Common myeloid progenitor, CD34-positive (primary cell): ENCODE data around the gene ADM2.
"Not testable (repeated sequence)": the region's sequence is repeated elsewhere in the genome, so short reads cannot be mapped to it uniquely, and the experiment has no call there.

Experiments used
- CTCF ChIA-PET: fragments of 350-600 bp; sonication (Branson Sonifier 250); formaldehyde crosslinking; loops from one replicate; lab custom pipeline; 2021; ENCODE audit warnings: antibody characterized with exemption; lab: Charles Lee
- POLR2A ChIA-PET: fragments of 350-600 bp; sonication (Branson Sonifier 250); formaldehyde crosslinking; loops from one replicate; lab custom pipeline; 2021; ENCODE audit warnings: antibody characterized with exemption; lab: Charles Lee
- DNase-seq, 3 donors: peaks; one replicate each; pipeline versions ENCODE4 v3.0.0 to v3.0.0-alpha.2; 2013
- H3K27ac ChIP-seq, 2 experiments: 1 replicate in 1 of 2; 2 replicates in 1 of 2; pipeline ENCODE4 v1.7.0; 2013; ENCODE audit warnings: inconsistent platforms in 2 of 2, low read length in 2 of 2, mild to moderate bottlenecking in 2 of 2, low read depth in 1 of 2, moderate library complexity in 1 of 2; ENCODE audit not compliant: severe bottlenecking in 2 of 2, insufficient read depth in 1 of 2, poor library complexity in 1 of 2
- H3K27me3 ChIP-seq, 5 experiments: replicated peaks in 2 of 5; 1 replicate in 3 of 5; 2 replicates in 2 of 5; pipeline versions ENCODE4 v1.6.1 to v1.7.0; 2013; ENCODE audit warnings: low read length in 4 of 5, mild to moderate bottlenecking in 2 of 5, moderate library complexity in 2 of 5, inconsistent platforms in 1 of 5; ENCODE audit not compliant: insufficient read depth in 5 of 5, control insufficient read depth in 4 of 5
- H3K36me3 ChIP-seq, 4 experiments: 1 replicate in 2 of 4; 2 replicates in 2 of 4; pipeline versions ENCODE4 v1.6.1 to v1.7.0; 2013; ENCODE audit warnings: low read length in 3 of 4, control low read depth in 1 of 4, mild to moderate bottlenecking in 1 of 4; ENCODE audit not compliant: control insufficient read depth in 4 of 4, insufficient read depth in 4 of 4
- H3K4me1 ChIP-seq, 4 experiments: 1 replicate in 3 of 4; 2 replicates in 1 of 4; pipeline versions ENCODE4 v1.6.1 to v1.7.1; 2013; ENCODE audit warnings: low read length in 3 of 4, mild to moderate bottlenecking in 3 of 4, control low read depth in 1 of 4, inconsistent platforms in 1 of 4, moderate library complexity in 1 of 4; ENCODE audit not compliant: control insufficient read depth in 4 of 4, insufficient read depth in 4 of 4; ENCODE audit errors: control extremely low read depth in 1 of 4
- H3K4me3 ChIP-seq, 7 experiments: 1 replicate in 4 of 7; 2 replicates in 3 of 7; pipeline versions ENCODE4 v1.5.1 to v1.7.0; 2013; ENCODE audit warnings: mild to moderate bottlenecking in 7 of 7, low read length in 6 of 7, moderate library complexity in 6 of 7, inconsistent platforms in 2 of 7, low read depth in 2 of 7, control low read depth in 1 of 7; ENCODE audit not compliant: insufficient read depth in 4 of 7, control insufficient read depth in 1 of 7; ENCODE audit errors: extremely low read depth in 1 of 7
- H3K9me3 ChIP-seq, 5 experiments: 1 replicate in 4 of 5; 2 replicates in 1 of 5; pipeline versions ENCODE4 v1.6.1 to v1.7.1; 2013; ENCODE audit warnings: low read length in 4 of 5, mild to moderate bottlenecking in 2 of 5, inconsistent platforms in 1 of 5, low read depth in 1 of 5, moderate library complexity in 1 of 5; ENCODE audit not compliant: control insufficient read depth in 4 of 5, insufficient read depth in 2 of 5; ENCODE audit errors: control extremely low read depth in 1 of 5
- WGBS: methylation state at CpG from one replicate; pipeline ENCODE4 v1.1.5; 2013; ENCODE audit not compliant: insufficient coverage; 5-methylcytosine and 5-hydroxymethylcytosine counted together

ADM2 gene

DNA sequence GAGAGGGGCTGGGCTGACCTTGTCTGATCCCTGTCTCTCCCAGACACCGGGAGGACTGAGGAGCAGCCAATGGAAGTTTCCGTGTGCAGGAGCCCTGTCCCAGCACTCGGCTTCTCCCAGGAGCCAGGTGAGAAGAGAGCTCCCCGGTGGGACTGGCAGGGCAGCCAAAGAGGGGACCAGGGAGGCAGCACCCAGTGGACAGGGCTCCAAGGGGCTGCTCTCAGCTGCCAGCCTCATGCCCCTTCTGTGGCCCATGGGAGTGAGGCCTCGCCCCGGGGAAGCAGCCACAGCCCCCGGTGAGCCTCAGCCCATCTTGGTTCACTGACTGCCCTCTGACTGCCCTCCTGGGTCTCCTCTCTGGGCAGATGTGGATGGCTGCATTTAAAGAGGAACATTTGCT, 37.3 kb downstream of the ADM2 start:
- no peaks in the 10 kb centered on the region for H3K4me1 ChIP-seq
- peaks cover 2 to 79% (median 46%) of the 10 kb centered on the region in 4 experiments for H3K36me3 ChIP-seq
- H3K4me3 ChIP-seq = no peak overlapping the region
- no peak overlapping the region for H3K27ac ChIP-seq
- WGBS = 95% methylated on average over 7 of the region's 7 CpGs
- DNase-seq = no peak
- no peaks in the 10 kb centered on the region for H3K27me3 ChIP-seq
- ChIA-PET CTCF (interaction anchor here (1.6 kb wide), 1 partner anchor 22 kb away, joined by 4 read pairs; no protein-coding TSS in a partner anchor), POLR2A (no interaction called here)
- no peaks in the 10 kb centered on the region for H3K9me3 ChIP-seq

DNA sequence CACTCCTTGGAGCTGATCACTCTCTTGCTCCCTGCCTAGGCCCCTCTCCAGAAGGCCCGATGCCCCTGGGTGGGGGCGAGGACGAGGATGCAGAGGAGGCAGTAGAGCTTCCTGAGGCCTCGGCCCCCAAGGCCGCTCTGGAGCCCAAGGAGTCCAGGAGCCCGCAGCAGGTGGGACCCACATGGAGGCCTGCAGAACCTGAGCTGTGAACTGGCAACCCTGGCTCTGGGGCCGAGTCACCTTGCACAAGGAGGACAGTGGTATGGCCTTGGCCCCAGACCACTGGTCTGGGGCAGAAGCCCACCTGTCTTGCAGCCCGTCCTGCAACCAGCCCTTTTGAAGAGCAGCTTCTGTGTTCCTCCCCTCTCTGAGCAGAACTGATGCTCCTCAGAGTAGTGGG, 37.8 kb downstream of the ADM2 start:
- no peaks in the 10 kb centered on the region for H3K27me3 ChIP-seq
- 97% methylated on average over 8 of the region's 8 CpGs for WGBS
- no peaks in the 10 kb centered on the region for H3K9me3 ChIP-seq
- POLR2A ChIA-PET = no interaction called here
- no peak overlapping the region for H3K4me3 ChIP-seq
- DNase-seq = no peak
- H3K4me1 ChIP-seq = peaks cover 0 to 4% (median 2%) of the 10 kb centered on the region in 4 experiments
- CTCF ChIA-PET = no interaction called here
- no peak overlapping the region for H3K27ac ChIP-seq
- peaks cover 2 to 82% (median 50%) of the 10 kb centered on the region in 4 experiments for H3K36me3 ChIP-seq

DNA sequence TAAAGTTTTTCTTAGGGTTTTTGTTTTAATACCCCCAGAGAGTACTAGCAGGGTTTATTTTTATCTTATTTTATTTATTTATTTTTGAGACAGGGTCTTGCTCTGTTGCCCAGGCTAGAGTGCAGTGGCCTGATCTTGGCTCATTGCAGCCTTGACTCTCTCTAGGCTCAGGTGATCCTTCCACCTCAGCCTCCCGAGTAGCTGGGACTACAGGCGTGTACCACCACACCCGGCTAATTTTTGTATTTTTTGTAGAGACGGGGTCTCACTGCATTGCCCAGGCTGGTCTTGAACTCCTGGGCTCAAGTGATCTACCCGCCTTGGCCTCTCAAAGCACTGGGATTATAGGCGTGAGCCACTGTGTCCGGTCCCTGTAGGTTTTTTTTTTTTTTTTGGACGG, 38.8 kb downstream of the ADM2 start:
- H3K9me3 ChIP-seq, H3K27me3 ChIP-seq, POLR2A ChIA-PET, CTCF ChIA-PET, H3K27ac ChIP-seq, DNase-seq, H3K4me3 ChIP-seq: not testable (repeated sequence)
- H3K36me3 ChIP-seq = peaks cover 2 to 75% (median 51%) of the 10 kb centered on the region in 4 experiments
- H3K4me1 ChIP-seq = peaks cover 2 to 13% (median 12%) of the 10 kb centered on the region in 4 experiments
- WGBS = 98% methylated on average over 7 of the region's 8 CpGs

DNA sequence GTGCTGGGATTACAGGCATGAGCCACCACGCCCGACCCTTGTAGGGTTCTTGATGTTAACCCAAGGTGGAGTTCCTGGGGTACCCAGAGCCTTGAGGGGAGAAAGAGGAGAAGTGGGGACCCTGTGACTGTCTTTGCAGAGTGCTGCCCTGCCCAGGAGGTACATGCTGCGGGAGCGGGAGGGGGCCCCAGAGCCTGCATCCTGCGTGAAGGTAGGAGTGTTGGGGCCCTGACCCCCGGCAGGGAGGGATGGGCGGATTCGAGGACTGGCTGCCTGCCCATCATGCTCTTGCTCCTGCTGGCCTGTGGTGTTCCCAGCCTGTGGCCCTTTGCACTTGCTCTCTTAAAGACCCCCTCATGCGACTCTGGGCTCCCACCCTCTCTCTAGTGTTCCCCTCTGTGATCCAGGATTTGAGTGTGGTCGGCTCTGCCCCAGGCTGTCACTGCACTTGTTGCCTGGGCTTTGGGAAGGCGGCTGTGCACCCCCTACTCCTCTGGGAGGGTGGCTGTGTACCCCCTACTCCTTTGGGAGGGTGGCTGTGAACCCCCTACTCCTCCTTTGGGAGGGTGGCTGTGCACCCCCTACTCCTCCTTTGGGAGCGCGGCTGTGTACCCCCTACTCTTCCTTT, 39.6 kb downstream of the ADM2 start:
- H3K36me3 ChIP-seq = peaks cover 2 to 71% (median 51%) of the 10 kb centered on the region in 4 experiments
- peaks cover 2 to 15% (median 14%) of the 10 kb centered on the region in 4 experiments for H3K4me1 ChIP-seq
- WGBS = 98% methylated on average over 12 of the region's 13 CpGs
- H3K4me3 ChIP-seq = no peak overlapping the region
- CTCF ChIA-PET = no interaction called here
- H3K27me3 ChIP-seq = no peaks in the 10 kb centered on the region
- no peak overlapping the region for H3K27ac ChIP-seq
- POLR2A ChIA-PET = interaction anchor here (1.4 kb wide), 1 partner anchor 13 kb away, joined by 5 read pairs; the partner anchor contains the start of genes LMF2 and NCAPH2
- DNase-seq = no peak
- no peaks in the 10 kb centered on the region for H3K9me3 ChIP-seq

DNA sequence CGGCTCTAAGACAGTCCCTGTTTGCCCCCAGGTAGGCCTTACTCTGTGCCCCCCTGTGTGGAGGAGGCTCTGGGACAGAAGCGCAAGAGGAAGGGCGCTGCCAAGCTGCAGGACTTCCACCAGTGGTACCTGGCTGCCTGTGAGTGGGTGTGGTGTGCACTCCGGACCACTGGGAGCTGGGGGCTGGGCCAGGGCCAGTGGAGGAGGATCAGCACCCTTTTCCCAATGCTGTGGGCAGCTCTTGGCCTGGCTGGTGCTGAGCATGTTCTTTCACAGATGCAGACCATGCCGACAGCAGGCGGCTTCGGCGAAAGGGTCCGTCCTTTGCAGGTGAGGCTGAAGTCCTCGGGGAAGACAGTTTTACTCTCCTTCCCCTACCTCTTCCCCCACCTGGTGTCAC, 40.4 kb downstream of the ADM2 start:
- Histone ChIP-seq H3K27ac (no peak overlapping the region), H3K36me3 (peaks cover 2 to 66% (median 49%) of the 10 kb centered on the region in 4 experiments), H3K4me3 (no peak overlapping the region), H3K9me3 (no peaks in the 10 kb centered on the region), H3K27me3 (no peaks in the 10 kb centered on the region), H3K4me1 (peaks cover 2 to 22% (median 19%) of the 10 kb centered on the region in 4 experiments)
- POLR2A ChIA-PET = interaction anchor here (1.4 kb wide), 1 partner anchor 13 kb away, joined by 5 read pairs; the partner anchor contains the start of genes LMF2 and NCAPH2
- WGBS = 98% methylated on average over 9 of the region's 10 CpGs
- CTCF ChIA-PET = no interaction called here
- DNase-seq = no peak

DNA sequence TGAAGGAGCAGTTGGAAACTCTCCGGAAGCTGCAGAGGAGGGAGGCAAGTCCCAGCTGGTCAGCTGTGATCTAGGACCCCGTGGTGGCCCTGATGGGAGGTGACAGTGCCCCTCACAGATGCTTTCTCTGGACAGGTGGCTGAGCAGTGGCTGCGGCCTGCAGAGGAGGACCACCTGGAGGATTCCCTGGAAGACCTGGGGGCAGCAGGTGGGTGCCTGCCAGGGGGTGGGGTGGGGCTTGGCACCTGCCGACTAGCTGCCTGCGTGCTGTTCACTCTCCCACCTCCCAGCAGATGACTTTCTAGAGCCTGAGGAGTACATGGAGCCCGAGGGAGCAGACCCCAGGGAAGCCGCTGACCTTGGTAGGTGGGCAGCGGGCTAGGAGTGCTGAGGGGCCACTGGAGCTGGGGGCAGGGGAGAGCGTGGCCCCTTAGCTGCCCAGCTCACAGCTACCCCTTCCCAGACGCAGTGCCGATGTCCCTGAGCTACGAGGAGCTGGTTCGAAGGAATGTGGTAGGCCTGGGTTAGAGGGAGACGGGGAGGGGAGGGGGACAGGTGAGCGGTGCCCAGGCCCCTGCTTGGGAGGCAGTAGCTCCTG, 41.0 kb downstream of the ADM2 start:
- Histone ChIP-seq H3K9me3 (no peaks in the 10 kb centered on the region), H3K27me3 (no peaks in the 10 kb centered on the region), H3K36me3 (peaks cover 2 to 60% (median 46%) of the 10 kb centered on the region in 4 experiments), H3K4me3 (no peak overlapping the region), H3K4me1 (peaks cover 2 to 28% (median 25%) of the 10 kb centered on the region in 4 experiments), H3K27ac (no peak overlapping the region)
- ChIA-PET CTCF (interaction anchor here (0.8 to 1.4 kb wide), 5 partner anchors 9 to 50 kb away, joined by 3 read pairs; no protein-coding TSS in a partner anchor), POLR2A (interaction anchor here (1.4 kb wide), 1 partner anchor 14 kb away, joined by 5 read pairs; the partner anchor contains the start of genes LMF2 and NCAPH2)
- DNase-seq = no peak
- WGBS = 95% methylated on average over 10 of the region's 15 CpGs
